H1 (cell line): ENCODE data around the gene TWIST2.

Source experiments
- ATF2 ChIP-seq: IDR thresholded peaks from 2 replicates; pipeline ENCODE4 v1.6.1; 2012; ENCODE audit warnings: low read length, inconsistent platforms
- CTCF ChIP-seq, 3 experiments: IDR thresholded peaks; 1 replicate in 2 of 3; 2 replicates in 1 of 3; pipeline versions ENCODE4 v1.5.1 to v1.6.1; 2011; ENCODE audit warnings: low read length in 3 of 3, mild to moderate bottlenecking in 3 of 3, inconsistent platforms in 2 of 3, low read depth in 1 of 3, moderate library complexity in 1 of 3; ENCODE audit not compliant: insufficient read depth in 1 of 3; ENCODE audit errors: control extremely low read depth in 1 of 3
- EP300 ChIP-seq, 2 experiments: IDR thresholded peaks; 1 replicate in 1 of 2; 2 replicates in 1 of 2; pipeline ENCODE4 v1.6.1; 2011 to 2012; ENCODE audit warnings: low read depth in 2 of 2, low read length in 2 of 2, mild to moderate bottlenecking in 2 of 2, borderline replicate concordance in 1 of 2, inconsistent platforms in 1 of 2, moderate library complexity in 1 of 2
- EZH2 ChIP-seq: fragments of 200-600 bp; sonication (generic); IDR thresholded peaks from 2 replicates; pipeline ENCODE4 v1.7.1; 2012; ENCODE audit warnings: low read depth, mild to moderate bottlenecking, moderate library complexity, low read length, inconsistent platforms; ENCODE audit not compliant: severe bottlenecking
- JUN ChIP-seq: IDR thresholded peaks from 2 replicates; pipeline ENCODE4 v1.6.1; 2011; ENCODE audit warnings: low read depth, mild to moderate bottlenecking, improper control_type of control experiment, low read length
- JUND ChIP-seq: IDR thresholded peaks from 2 replicates; pipeline ENCODE4 v1.6.1; 2011; ENCODE audit warnings: mild to moderate bottlenecking, improper control_type of control experiment, low read length
- POLR2A ChIP-seq, 2 experiments: IDR thresholded peaks; 1 replicate in 1 of 2; 2 replicates in 1 of 2; pipeline ENCODE4 v1.6.1; 2011; ENCODE audit warnings: low read depth in 2 of 2, low read length in 2 of 2, mild to moderate bottlenecking in 2 of 2; ENCODE audit errors: control extremely low read depth in 1 of 2
- POLR2AphosphoS5 ChIP-seq: IDR thresholded peaks from 2 replicates; pipeline ENCODE4 v1.6.1; 2011; ENCODE audit warnings: low read depth, low read length
- SIRT6 ChIP-seq: IDR thresholded peaks from one replicate; pipeline ENCODE4 v1.7.1; 2012; ENCODE audit warnings: low read length, inconsistent platforms

GRCh38 chr2:238924796-238925195, 76.9 kb downstream of the TWIST2 start:
- no peak for TF ChIP-seq POLR2AphosphoS5
- TF ChIP-seq EZH2, result no peak
- TF ChIP-seq CTCF (IDR thresholded peaks at IDR 0.05; ENCODE audit: control extremely low read depth in 1 of 3, insufficient read depth in 1 of 3, low read depth in 1 of 3, low read length in 3 of 3), result no peak
- TF ChIP-seq JUND, result no peak
- TF ChIP-seq JUN, result no peak
- TF ChIP-seq POLR2A (IDR thresholded peaks at IDR 0.05; ENCODE audit: control extremely low read depth in 1 of 2, low read depth in 2 of 2, low read length in 2 of 2), result no peak
- TF ChIP-seq SIRT6, result no peak
- no peak for TF ChIP-seq ATF2
- TF ChIP-seq EP300 (IDR thresholded peaks at IDR 0.05; ENCODE audit: borderline replicate concordance in 1 of 2, low read depth in 2 of 2, low read length in 2 of 2), result no peak
